HepG2 (cell line): ENCODE data around the gene SLX9. TPM values are rescaled to one million over a fixed set of nuclear protein-coding genes. Genes with fewer than 3 reads are reported as not detected.

ENCODE experiments used
- AKAP8 ChIP-seq: sonication (generic); formaldehyde crosslinking; IDR thresholded peaks from 2 replicates; pipeline ENCODE4 v1.5.1; 2020; ENCODE audit warnings: mild to moderate bottlenecking, missing genetic modification reagents
- CBFB ChIP-seq: sonication (generic); formaldehyde crosslinking; IDR thresholded peaks from 2 replicates; pipeline ENCODE4 v1.4.0; 2020; ENCODE audit warnings: missing genetic modification reagents
- CEBPG ChIP-seq: IDR thresholded peaks from 2 replicates; pipeline ENCODE4 v1.6.1; 2016
- DBP ChIP-seq: sonication (generic); formaldehyde crosslinking; IDR thresholded peaks from 2 replicates; pipeline ENCODE4 v1.4.0; 2020; ENCODE audit warnings: missing genetic modification reagents; ENCODE audit errors: not compliant biosample characterization
- GATAD1 ChIP-seq: IDR thresholded peaks from 2 replicates; pipeline ENCODE4 v1.6.1; 2016; ENCODE audit warnings: missing genetic modification reagents, missing compliant biosample characterization
- KAT8 ChIP-seq: IDR thresholded peaks from 2 replicates; pipeline ENCODE4 v1.6.1; 2016; ENCODE audit warnings: missing genetic modification reagents, missing compliant biosample characterization
- KLF12 ChIP-seq: sonication (generic); formaldehyde crosslinking; IDR thresholded peaks from 2 replicates; pipeline ENCODE4 v1.4.0; 2020; ENCODE audit warnings: missing genetic modification reagents, borderline replicate concordance
- NFIB ChIP-seq: sonication (generic); formaldehyde crosslinking; IDR thresholded peaks from 2 replicates; pipeline ENCODE4 v1.9.0; 2021; ENCODE audit warnings: missing genetic modification reagents, mild to moderate bottlenecking, borderline replicate concordance
- PATZ1 ChIP-seq: sonication (generic); formaldehyde crosslinking; IDR thresholded peaks from 2 replicates; pipeline ENCODE4 v1.4.0; 2020; ENCODE audit warnings: missing genetic modification reagents
- SAP130 ChIP-seq: IDR thresholded peaks from 2 replicates; pipeline ENCODE4 v1.6.1; 2016; ENCODE audit warnings: low read depth
- SYNCRIP ChIP-seq: fragments of 200-400 bp; formaldehyde crosslinking; IDR thresholded peaks from 2 replicates; pipeline ENCODE4 v1.6.1; 2018; ENCODE audit warnings: mild to moderate bottlenecking, low read depth, low read length; ENCODE audit not compliant: insufficient read depth
- U2AF2 ChIP-seq: fragments of 200-400 bp; formaldehyde crosslinking; IDR thresholded peaks from 2 replicates; pipeline ENCODE4 v1.6.1; 2017; ENCODE audit warnings: low read depth, mild to moderate bottlenecking, low read length
- ZBTB7B ChIP-seq: sonication (generic); formaldehyde crosslinking; IDR thresholded peaks from 2 replicates; pipeline ENCODE4 v1.4.0; 2020; ENCODE audit warnings: missing genetic modification reagents
- ZNF12 ChIP-seq: sonication (generic); formaldehyde crosslinking; IDR thresholded peaks from 2 replicates; pipeline ENCODE4 v1.5.0; 2020; ENCODE audit warnings: missing genetic modification reagents
- ZNF569 ChIP-seq: sonication (generic); formaldehyde crosslinking; IDR thresholded peaks from 2 replicates; pipeline ENCODE4 v1.5.0; 2020; ENCODE audit warnings: mild to moderate bottlenecking, missing genetic modification reagents, moderate library complexity, borderline replicate concordance
- polyA plus RNA-seq, 8 experiments: library from polyadenylated mRNA; depleted of rRNA in 3 of 8; stranded (reverse) in 7 of 8; unstranded in 1 of 8; fragments of >200 nt; fragmentation: Illumina TruSeq in 4 of 8; extraction: Trizol in 4 of 8; gene quantifications; 2 replicates each; pipeline versions ENCODE4 v1.2.1 to v1.2.3, GENCODE V29; 2011 to 2016; ENCODE audit warnings: low read depth in 4 of 8, missing spikeins in 1 of 8, mixed read lengths in 1 of 8; ENCODE audit not compliant: insufficient read depth in 1 of 8
- total RNA-seq, 5 experiments: library from RNA; depleted of rRNA; stranded (reverse); fragments of >200 nt; fragmentation: Illumina TruSeq; extraction: Trizol; gene quantifications; 2 replicates each; pipeline ENCODE4 v1.2.3, GENCODE V29; 2016; ENCODE audit warnings: low read depth in 1 of 5
- TF ChIP-seq, protein P1 (sequence below): IDR thresholded peaks from 2 replicates; pipeline ENCODE4 v1.6.1; 2016
- TF ChIP-seq, protein P2 (sequence below): IDR thresholded peaks from 2 replicates; pipeline ENCODE4 v1.6.1; 2016; ENCODE audit warnings: low read depth, control low read depth
- TF ChIP-seq, protein P3 (sequence below): sonication (generic); formaldehyde crosslinking; IDR thresholded peaks from 2 replicates; pipeline ENCODE4 v1.9.0; 2021; ENCODE audit warnings: mild to moderate bottlenecking, missing genetic modification reagents

The SLX9 gene
- total and polyA plus RNA-seq, 2 of the 13 experiments (the other 11 are each of a cell fraction or from before 2014, with no cell fraction given), result 21.0 to 47.1 TPM

DNA sequence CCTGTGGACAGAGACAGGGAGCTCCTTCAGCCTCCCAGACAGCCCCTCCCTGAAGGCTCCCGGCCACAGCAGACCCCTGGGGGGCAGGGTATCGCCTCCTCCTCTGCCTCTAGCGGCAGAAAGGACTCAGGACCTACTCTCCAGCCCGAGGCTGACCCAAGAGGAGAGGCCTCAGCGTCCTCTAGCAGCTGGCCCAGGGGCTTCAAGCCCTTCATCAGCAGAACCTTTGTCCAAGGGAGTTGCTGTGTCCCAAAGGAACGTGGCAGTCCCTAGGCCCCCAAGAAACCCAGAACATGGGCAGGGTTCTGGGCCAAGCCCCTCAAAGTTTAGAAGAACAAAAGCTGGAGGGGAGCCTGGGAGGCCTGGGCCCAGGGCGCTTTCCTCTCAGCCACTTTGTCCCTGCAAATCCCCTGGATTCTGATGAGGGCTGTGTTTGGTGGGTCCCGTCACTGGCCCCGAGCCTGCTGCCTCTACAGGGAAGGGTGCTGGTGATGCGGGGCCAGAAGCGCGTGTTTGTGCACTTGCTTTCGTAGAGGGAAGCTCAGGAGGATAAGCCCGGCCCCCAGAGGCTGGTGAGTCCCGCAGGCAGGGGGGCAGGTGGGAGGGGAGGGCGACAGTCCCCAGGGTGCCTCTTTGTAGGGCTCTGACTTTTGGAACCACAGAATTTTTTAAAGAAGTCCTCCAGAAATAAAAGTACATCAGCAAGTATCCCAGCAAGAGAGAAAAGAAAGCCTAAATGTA lies 32.4 kb upstream of the SLX9 start (continued):
- TF ChIP-seq ZNF12 (CRISPR knock-in tag), result no peak
- no peak for TF ChIP-seq CEBPG (CRISPR knock-in tag)
- TF ChIP-seq DBP (CRISPR knock-in tag), result no peak
- TF ChIP-seq PATZ1, result peak; percentile 79
- no peak for TF ChIP-seq SYNCRIP
- no peak for TF ChIP-seq KLF12
- TF ChIP-seq ZBTB7B, result peak; percentile 55; the same call in 1 of the 2 replicates
- no peak; the same call in 1 of the 2 replicates for TF ChIP-seq KAT8
- peak; percentile 25 for TF ChIP-seq SAP130 (CRISPR knock-in tag)
- TF ChIP-seq, protein P1, sequence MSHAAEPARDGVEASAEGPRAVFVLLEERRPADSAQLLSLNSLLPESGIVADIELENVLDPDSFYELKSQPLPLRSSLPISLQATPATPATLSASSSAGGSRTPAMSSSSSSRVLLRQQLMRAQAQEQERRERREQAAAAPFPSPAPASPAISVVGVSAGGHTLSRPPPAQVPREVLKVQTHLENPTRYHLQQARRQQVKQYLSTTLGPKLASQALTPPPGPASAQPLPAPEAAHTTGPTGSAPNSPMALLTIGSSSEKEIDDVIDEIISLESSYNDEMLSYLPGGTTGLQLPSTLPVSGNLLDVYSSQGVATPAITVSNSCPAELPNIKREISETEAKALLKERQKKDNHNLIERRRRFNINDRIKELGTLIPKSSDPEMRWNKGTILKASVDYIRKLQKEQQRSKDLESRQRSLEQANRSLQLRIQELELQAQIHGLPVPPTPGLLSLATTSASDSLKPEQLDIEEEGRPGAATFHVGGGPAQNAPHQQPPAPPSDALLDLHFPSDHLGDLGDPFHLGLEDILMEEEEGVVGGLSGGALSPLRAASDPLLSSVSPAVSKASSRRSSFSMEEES, result no peak
- TF ChIP-seq CBFB (CRISPR knock-in tag), result 0 out of 2 replicates have a peak, but pooled peaks have one; percentile 38
- no peak for TF ChIP-seq U2AF2
- no peak for TF ChIP-seq AKAP8
- TF ChIP-seq, protein P2, sequence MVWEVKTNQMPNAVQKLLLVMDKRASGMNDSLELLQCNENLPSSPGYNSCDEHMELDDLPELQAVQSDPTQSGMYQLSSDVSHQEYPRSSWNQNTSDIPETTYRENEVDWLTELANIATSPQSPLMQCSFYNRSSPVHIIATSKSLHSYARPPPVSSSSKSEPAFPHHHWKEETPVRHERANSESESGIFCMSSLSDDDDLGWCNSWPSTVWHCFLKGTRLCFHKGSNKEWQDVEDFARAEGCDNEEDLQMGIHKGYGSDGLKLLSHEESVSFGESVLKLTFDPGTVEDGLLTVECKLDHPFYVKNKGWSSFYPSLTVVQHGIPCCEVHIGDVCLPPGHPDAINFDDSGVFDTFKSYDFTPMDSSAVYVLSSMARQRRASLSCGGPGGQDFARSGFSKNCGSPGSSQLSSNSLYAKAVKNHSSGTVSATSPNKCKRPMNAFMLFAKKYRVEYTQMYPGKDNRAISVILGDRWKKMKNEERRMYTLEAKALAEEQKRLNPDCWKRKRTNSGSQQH, result no peak
- TF ChIP-seq, protein P3, sequence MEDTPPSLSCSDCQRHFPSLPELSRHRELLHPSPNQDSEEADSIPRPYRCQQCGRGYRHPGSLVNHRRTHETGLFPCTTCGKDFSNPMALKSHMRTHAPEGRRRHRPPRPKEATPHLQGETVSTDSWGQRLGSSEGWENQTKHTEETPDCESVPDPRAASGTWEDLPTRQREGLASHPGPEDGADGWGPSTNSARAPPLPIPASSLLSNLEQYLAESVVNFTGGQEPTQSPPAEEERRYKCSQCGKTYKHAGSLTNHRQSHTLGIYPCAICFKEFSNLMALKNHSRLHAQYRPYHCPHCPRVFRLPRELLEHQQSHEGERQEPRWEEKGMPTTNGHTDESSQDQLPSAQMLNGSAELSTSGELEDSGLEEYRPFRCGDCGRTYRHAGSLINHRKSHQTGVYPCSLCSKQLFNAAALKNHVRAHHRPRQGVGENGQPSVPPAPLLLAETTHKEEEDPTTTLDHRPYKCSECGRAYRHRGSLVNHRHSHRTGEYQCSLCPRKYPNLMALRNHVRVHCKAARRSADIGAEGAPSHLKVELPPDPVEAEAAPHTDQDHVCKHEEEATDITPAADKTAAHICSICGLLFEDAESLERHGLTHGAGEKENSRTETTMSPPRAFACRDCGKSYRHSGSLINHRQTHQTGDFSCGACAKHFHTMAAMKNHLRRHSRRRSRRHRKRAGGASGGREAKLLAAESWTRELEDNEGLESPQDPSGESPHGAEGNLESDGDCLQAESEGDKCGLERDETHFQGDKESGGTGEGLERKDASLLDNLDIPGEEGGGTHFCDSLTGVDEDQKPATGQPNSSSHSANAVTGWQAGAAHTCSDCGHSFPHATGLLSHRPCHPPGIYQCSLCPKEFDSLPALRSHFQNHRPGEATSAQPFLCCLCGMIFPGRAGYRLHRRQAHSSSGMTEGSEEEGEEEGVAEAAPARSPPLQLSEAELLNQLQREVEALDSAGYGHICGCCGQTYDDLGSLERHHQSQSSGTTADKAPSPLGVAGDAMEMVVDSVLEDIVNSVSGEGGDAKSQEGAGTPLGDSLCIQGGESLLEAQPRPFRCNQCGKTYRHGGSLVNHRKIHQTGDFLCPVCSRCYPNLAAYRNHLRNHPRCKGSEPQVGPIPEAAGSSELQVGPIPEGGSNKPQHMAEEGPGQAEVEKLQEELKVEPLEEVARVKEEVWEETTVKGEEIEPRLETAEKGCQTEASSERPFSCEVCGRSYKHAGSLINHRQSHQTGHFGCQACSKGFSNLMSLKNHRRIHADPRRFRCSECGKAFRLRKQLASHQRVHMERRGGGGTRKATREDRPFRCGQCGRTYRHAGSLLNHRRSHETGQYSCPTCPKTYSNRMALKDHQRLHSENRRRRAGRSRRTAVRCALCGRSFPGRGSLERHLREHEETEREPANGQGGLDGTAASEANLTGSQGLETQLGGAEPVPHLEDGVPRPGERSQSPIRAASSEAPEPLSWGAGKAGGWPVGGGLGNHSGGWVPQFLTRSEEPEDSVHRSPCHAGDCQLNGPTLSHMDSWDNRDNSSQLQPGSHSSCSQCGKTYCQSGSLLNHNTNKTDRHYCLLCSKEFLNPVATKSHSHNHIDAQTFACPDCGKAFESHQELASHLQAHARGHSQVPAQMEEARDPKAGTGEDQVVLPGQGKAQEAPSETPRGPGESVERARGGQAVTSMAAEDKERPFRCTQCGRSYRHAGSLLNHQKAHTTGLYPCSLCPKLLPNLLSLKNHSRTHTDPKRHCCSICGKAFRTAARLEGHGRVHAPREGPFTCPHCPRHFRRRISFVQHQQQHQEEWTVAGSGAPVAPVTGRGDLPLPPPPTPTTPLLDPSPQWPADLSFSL (CRISPR knock-in tag), result no peak
- no peak for TF ChIP-seq NFIB (CRISPR knock-in tag)
- TF ChIP-seq GATAD1 (CRISPR knock-in tag), result no peak
- no peak for TF ChIP-seq ZNF569 (CRISPR knock-in tag)
